DMS153 (cell line): ENCODE data around the gene TMEM117.
"Not testable (repeated sequence)": the region's sequence is repeated elsewhere in the genome, so short reads cannot be mapped to it uniquely, and the experiment has no call there.

Experiments
- DNase-seq: peaks from one replicate; lab custom pipeline; 2025; lab: John Stamatoyannopoulos, UW

Gene TMEM117

DNA sequence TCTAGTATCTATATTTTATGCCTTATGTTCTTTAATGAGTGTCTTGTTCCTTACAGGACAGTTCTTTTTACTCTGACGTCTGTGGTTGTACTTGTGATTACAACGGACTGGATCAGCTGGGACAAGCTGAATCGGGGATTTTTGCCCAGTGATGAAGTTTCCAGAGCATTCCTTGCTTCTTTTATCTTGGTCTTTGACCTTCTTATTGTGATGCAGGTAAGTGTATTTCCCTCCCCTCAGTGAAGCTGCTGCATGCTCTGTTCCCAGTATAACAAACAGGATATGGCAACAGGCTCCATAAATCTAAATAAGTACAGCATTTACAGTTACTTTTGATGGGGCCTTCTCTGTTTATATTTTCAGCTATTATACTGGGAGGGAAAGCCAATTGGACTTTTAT lies 463.6 kb downstream of the TMEM117 start:
- no peak for DNase-seq

DNA sequence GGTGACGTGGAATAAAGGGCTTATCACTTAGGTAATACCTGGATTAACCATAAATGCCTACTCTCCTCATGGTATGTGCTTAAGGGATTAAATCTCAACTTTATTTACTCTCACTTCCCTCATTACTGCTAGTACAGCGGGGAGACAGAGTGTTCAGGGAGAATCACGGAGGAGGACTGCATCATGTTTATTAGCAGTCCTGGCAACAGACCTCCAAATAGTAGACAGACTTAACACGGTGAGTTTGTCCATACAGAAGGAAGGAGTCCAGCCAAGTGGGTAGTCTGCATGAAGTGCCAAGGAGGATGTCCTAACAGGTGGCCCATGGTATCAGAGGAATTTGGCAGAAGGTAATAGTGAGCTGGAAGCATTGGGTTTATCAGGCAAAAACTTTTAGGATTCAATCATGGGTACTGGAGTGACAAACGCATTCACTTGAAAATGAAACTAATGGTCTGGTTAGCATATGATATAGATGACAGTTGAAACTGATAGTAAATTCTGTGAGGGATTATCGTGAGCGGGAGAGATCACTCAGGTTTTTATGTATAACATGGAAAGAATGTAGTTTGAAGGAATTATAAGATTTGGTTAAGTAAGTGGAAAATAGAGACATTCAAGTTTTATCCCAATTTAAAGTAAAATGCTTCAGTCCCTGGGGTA lies 471.8 kb downstream of the TMEM117 start:
- DNase-seq, result no peak

DNA sequence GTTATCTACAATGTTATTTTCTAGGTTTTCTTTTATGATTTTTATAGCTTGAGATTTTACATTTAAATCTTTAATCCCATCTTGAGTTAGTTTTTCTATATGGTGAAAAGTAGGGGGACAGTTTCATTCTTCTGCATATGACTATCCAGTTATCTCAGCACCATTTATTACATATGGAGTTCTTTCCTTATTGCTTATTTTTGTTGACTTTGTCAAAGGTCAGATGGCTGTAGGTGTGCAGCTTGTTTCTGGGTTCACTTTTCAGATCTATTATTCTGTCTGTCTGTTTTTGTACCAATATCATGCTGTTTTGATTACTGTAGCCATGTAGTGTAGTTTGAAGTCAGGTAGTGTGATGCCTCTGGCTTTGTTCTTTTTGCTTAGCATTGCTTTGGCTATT lies 477.3 kb downstream of the TMEM117 start:
- DNase-seq, result no peak

DNA sequence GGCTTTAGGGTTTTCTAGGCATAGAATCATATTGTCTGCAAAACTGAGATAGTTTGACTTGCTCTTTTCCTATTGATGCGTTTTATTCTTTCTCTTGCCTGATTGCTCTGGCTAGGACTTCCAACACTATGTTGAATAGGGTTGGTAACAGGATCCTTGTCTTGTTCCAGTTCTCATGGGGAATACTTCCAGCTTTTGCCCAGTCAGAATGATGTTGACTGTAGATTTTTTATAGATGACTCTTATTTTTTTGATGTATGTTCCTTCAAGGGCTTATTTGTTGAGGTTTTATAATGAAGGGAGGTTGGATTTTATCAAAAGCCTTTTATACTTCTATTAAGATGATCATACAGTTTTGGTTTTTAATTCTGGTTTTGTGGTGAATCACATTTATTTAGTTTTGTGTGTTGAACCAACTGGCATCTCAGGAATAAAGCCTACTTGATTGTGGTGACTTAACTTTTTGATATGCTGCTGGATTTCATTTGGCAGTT lies 478.2 kb downstream of the TMEM117 start:
- DNase-seq, result no peak

DNA sequence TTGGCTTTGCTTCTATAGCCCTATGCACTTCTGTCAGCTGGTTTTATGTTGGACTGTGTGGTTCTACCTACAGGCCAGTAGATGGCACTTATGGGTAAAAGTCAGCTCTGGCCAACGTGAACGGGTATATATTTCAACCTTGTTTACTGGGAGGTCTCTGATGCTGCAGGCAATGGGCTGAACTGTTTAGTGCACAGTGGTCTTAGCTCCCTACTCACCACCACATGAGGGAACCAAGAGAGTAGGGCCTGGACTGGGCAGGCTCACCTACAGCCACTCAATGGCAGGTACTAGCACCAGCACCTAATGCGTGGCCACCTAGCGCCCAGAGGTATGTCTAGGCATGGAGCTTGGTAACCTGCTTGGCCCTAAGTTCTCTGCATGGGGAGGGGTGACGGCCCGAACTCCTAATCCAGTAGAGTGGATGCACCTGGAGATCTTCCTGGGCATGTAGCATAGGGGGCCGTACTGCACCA lies 481.8 kb downstream of the TMEM117 start:
- no peak for DNase-seq

DNA sequence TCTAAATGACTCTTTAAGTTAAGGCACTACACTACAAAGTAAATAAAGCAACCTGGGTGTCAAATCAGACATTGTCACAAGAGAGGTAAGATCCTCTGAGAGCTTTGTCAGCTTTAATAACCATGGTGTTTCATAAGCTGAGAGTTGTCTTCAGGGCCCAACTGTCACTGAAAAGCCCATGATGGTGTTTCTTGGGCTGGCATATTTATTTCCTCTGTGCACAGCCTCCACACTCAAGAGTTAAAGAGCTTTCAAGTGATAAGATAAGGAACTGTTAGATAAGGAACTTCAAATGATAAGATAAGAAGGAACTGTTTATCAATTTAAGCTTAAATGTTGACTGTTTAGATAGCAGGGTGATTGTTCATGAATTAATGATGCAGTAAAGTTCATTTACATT lies 495.4 kb downstream of the TMEM117 start:
- no peak for DNase-seq

DNA sequence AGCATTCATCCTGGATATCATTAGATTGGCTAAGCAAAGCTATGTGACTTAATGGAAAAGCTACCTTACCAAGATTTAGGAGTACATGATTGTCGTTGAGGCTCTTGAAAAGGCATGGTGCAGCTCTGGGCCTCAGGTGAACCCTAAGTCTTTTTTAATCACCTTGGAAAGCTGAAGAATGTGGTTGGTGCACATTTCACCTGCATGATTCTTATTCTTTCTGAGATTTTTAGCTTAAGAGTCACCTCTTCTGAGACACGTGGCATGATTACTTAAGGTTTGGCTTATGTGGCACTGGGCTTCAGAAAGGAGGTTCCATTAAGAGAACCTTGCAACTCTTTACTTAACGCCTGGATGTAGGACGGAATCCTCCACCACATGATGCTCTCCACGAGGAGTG lies 498.5 kb downstream of the TMEM117 start:
- no peak for DNase-seq

DNA sequence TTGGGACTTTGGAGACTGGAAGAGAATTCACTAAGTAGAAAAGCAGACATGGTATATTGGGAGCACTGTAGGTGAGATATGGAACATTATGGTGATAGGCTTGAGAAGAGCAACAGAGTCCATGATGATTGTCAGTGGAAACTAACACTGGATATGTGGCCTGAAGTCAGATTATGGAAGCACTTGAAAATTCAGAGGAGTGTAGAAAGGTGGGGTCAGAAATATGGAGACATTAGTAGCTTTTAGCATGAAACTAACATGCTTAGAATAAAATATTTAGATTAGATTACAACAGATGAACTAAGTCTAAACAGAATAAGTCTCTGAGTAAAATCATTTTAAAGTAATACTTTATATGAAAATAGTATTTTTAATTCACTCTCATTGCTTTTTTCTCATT lies 499.1 kb downstream of the TMEM117 start:
- no peak for DNase-seq

DNA sequence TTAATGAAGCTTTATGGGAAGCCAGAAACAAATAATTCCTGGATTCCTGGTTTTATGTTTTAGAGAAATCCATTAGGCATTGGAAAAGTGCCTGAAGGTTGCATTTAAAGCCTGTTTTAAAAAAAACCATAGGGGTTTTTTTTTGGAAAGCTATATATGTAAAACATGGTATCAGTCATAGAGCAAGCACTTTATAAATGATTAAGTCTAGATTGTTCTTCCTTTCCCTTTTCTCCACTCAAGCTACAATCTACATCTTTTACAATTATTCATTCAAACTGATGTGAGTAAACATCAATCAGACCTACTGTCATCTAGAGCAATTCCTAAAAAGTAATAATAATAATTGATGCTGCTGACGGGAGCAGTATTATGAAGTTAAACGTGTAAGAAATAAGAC lies 500.7 kb downstream of the TMEM117 start:
- no peak for DNase-seq

DNA sequence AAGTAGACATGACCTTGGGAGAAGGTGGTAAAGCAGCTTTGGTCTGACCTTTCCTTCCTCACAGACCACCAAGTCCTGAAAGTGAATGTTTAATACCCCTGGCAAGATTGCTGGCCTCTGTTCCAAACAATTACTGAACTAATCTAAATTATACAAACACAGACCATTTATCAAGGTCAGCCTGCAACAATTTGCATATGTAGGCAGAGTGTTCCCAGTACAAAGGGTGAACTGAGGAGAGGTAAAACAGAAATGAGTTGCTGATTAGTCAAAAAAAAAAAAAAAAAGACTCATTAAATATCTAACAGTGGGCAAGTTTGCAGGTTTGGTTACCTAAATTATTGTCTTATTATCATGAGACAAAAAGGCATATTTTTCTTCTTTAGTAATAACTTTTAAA lies 506.5 kb downstream of the TMEM117 start:
- DNase-seq, result no peak

DNA sequence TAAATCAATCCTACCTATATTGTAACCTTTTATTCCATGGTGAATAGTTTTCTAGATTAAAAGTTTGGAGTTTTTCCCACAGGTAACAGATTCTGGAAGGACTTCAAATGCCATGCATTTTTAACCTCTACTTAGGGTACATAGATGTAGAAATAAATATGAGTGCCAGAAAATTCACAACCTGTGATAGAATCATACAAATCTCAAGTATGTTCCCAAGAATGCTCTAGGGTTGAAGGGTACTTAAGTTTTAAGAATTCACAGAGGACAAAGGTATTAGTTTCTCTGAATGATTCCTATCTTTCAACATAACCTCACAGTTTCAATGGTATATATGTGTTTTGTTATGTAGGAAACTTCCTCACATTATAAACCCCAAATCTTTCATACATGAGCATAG lies 511.3 kb downstream of the TMEM117 start:
- DNase-seq, result no peak

DNA sequence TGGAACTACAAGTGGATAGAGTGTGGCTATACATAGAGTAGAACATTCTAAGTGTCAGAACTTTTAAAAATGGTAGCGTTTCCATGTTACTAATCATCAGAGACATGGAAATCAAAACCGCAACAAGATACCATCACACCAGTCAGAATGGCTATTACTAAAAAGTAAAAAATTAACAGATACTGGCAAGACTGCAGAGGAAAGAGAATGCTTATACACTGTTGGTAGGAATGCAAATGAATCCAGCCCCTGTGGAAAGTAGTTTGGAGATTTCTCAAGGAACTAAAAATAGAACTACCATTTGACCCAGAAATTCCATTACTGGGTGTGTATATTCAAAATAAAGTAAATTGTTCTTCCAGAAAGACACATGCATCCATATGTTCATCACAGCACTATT lies 521.6 kb downstream of the TMEM117 start:
- DNase-seq, result no peak

DNA sequence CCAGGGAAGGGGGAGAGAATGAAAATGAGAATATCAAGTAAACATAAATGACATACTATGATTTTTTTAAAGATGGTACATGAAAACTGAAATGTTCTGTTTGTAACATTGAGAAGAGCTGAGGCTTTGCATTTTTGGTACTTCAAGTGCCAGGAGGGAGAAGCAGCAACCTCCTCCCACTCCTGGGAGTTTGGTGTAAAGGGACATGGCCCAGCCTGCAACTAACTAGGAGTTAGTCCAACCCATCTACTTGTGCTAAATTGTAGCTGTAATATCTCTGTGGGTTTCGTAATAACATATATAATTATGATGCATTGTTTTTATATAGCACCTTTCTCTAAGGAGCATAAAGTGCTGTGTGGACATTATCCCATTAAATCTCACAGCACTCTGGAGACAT lies 522.8 kb downstream of the TMEM117 start:
- DNase-seq, result no peak

DNA sequence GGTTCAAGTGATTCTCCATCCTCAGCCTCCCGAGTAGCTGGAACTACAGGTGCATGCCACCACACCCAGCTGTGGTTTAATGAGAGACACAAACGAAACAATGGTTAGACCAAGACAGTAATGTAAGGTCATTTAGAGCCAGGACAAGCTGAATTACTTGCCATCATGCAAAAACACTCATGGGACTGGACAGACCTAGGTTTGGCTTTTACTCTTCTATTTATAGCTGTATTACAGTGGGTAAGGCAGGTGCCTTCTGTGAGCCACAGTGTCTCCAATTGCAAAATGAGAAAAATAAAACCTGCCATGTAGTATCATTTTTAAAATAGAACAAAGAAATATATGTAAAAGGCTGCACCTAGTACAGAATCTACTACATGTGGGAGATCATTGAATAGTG lies 527.1 kb downstream of the TMEM117 start:
- DNase-seq, result no peak

DNA sequence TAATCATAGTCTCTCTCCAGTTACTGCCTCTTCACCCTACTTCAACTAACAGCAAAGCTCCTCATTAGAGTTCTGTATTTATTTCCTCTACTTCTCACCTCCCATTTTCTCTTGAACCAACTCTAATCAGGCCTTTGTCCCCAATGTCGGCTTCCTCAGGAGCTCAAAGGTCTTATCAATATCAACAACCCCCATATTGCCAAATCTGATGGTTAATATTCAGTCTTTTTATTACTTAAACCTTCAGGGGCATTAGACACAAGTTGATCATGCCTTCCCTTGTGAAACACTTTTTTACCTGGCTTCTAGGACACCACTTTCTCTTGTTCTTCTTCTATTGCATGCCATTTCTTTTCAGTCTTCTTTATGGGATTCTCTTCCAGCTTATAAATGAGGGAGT lies 531.3 kb downstream of the TMEM117 start:
- DNase-seq, result no peak

DNA sequence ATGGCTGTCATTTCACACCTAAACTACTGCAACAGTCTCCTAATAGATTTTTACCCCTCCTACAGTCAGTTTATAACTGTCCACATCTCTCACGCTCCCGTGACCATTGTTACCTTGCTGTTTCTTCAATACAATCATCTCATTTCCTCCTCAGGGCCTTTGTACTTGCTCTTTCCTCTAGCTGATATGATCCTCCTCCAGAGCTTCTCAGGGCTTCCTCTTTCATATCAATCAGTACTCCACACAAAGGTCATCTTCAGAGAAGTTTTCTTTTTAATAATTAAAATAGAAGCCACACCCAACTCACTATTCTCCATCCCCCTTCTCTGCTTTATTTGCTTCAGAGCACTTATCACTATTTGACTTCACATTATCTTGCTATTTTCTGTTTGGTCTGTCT lies 532.0 kb downstream of the TMEM117 start:
- DNase-seq, result no peak

DNA sequence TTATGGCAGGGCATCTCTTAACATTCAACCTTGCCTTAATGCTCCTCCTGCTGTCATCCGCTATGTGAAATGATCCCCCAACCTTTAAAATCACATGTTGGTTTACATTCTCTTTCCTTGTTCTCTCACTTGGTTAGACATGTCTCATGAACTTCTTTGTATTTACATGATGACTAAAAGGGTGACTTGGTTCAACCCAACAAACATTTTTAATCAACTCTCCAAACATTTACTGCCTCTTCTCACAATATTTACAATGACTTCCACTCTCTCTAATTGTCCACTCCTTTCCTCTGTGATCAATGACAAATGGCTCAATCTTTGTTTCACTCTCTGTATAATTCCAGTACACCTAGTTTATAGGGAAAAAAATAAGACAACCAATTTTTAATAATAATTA lies 534.1 kb downstream of the TMEM117 start:
- no peak for DNase-seq

DNA sequence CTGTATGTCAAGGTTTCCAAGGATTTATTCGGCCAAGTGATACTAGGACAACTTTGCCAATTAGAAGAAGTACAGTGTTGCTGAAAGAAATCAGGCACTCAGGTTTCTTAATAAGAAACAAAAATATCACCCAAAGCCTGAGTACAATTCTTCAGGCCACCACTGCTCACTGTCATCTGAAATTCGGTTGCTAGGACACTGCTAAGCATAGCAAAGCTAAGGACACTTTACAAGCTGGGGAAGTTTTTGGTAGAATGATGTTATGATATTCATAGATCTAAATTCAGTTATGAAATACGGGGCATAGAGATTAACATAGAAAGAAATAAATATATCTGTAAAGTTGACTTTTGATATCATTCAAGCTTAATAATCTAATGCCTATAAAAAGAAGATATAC lies 535.1 kb downstream of the TMEM117 start:
- DNase-seq, result no peak

DNA sequence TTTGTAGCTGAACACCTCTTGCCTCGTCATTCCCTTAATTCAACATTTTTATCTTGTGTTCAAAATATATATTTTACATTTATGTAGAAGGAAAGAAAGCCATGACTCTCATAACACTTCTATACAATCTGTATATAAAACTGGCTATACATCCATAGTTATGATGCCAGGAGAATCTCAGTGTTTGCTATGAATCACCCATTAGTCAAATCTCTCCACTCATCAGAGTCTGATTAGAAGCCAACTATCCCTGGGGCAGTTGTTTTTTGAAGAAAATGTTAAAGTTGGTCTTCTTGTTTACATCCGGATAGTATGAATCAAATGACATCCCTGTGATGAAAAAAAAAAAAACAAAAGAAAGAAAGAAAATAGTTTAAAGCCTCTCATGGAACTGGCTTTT lies 536.4 kb downstream of the TMEM117 start:
- no peak for DNase-seq

DNA sequence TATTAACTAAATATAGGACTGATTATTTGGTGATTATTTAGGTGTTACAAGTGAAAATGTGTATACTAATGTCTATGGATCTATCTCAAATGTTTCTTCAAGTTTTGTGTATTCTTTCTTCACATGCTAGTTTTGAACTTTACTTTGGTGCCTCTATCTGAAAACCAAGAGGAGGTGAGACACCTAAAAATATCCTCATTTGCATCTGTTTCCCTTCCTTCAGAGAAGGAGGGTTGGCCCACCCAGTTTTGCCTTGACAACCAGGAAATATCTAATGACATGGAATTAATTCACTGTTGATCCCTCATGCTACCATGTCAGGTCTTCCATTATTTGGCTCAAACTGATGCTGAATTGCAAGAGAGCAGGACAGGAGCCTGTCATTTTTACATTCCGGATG lies 539.8 kb downstream of the TMEM117 start:
- no peak for DNase-seq

DNA sequence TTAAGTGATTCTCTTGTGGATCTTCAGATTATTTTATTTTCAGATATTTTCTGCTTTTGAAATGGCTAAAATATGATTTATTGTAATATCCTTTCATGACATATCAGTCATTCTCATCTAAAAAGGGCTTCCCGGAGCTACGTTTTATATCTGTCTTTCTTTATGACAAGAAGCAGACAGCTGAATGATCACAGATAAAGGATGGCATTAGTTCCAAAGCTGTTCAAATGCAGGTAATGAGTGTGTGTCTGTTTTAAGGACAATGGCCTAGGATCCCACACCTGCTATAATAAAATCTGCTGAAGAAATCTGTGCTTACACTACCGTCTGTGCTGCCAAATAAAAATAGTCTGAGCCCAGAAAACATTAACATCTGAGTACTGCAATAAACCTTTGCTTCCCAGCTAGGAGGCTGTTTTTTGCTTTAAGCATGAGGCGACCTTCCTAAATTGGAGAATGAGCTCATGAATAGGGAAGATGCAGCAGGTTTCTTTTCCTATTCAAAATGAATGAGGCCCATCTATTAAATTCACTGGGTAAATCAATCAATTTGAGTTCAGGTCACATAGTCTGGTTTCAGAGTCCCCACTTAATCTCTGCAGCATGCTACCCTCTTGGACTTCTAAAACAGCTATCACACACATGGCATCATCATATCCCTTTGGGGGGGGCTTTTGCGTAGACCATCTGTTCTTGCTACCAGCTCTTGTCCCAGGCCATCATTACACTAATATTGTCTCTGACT lies 541.7 kb downstream of the TMEM117 start:
- peak; percentile 87 for DNase-seq

DNA sequence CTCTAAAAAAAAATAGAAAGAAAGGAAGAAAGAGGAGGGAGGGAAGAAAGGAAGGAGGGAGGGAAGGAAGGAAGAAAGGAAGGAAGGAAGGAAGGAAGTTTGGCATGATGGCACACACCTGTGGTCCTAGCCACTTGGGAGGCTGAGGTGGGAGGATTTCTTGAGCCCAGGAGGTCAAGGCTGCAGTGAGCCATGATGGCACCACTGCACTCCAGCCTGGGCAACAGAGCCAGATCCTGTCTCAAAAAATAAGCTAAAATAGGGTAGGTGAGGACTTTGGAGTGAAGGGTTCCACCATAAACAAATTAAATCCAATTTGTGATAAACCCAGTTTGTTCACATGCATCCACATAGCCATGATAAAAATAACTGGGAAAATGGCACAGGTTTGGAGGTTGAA lies 543.2 kb downstream of the TMEM117 start:
- DNase-seq, result not testable (repeated sequence)

DNA sequence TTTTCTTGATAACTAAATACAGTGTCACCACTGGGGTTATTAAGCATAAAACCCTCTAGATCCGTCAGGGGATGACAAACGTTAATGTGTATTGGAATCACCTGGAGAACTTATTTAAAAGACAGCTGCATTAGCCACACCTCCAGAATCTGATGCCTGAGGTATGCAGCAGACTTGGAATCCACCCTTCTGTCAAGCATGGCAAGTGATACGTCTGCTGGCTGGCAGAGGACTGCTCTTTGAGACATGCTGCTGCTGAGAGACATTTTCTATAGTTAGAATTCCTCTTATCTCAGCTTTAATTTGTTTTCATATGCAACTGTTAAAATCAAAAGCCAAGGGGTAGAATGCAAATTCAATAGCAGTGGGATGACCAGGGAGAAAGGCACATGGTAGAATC lies 544.0 kb downstream of the TMEM117 start:
- no peak for DNase-seq

DNA sequence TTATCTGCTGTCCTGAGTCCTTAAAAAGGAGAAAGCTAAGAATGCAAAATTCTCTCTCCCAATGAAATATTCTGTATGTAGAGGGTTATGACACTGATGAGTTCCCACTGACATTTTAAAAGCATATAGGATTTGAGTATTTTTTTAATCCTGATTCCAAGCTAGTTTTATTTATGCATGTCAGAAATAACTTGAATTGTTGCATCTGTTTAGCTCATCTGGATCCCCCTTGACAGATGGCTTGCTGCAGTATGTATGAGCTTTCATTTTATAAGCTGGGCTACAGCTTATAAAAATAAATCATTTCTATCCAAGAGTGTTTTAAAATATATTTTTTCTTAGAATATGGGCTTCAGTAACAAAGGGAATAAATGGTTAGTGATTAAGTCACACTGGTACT lies 545.0 kb downstream of the TMEM117 start:
- no peak for DNase-seq
